ENCODE measurements around the gene FN1.

DNA sequence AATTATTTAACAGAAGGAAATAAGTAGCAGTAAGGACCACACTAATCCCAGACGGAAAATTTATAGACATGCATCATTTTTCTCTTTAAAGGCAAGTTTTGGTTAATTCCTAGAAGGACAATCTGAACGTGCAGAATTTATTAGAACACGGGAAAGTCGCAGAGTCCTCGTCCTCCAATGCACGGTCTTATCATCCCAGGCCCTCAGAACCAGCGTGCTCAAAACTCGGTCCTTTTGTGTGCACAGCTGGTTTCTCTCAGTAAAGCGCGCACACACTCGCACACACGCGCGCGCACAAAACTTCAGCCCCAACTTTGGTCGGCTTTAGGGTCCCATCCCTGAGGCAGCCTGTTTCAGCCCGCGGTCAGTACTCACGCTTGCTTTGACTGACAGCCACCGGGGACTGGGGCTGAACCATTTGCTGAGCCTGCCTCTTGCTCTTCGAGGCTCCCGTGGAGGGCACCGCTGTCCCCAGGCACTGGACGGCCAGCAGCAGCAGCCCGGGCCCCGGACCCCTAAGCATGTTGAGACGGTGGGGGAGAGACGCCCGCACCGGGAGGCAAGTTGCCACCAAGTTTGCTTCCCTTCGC lies 493 bp downstream of the FN1 start:
- no peak for TF ChIP-seq GATA2 (IDR thresholded peaks at IDR 0.05; ENCODE audit: low read depth, low read length)
- no peak for TF ChIP-seq GATA3 (IDR thresholded peaks at IDR 0.05; ENCODE audit: low read depth, low read length)

All from SH-SY5Y (cell line).